HepG2 (cell line): ENCODE results near the gene TMEM240. TPM values are rescaled to one million over a fixed set of nuclear protein-coding genes. Genes with fewer than 3 reads are reported as not detected.

Source experiments
- BCLAF1 ChIP-seq: fragments of 450-650 bp; IDR thresholded peaks from 2 replicates; pipeline ENCODE4 v1.6.1; 2017; ENCODE audit warnings: mild to moderate bottlenecking
- CC2D1A ChIP-seq: sonication (generic); formaldehyde crosslinking; IDR thresholded peaks from 2 replicates; pipeline ENCODE4 v1.8.1; 2023; ENCODE audit warnings: mild to moderate bottlenecking, missing genetic modification reagents
- HBP1 ChIP-seq: IDR thresholded peaks from 2 replicates; pipeline ENCODE4 v1.6.1; 2016; ENCODE audit warnings: low read depth, control low read depth
- REST ChIP-seq, 2 experiments: IDR thresholded peaks; 2 replicates each; pipeline ENCODE4 v1.6.1; 2011 to 2012; ENCODE audit warnings: low read length in 2 of 2, borderline replicate concordance in 1 of 2, low read depth in 1 of 2, mild to moderate bottlenecking in 1 of 2, moderate library complexity in 1 of 2
- SKIL ChIP-seq: sonication (generic); formaldehyde crosslinking; IDR thresholded peaks from 2 replicates; pipeline ENCODE4 v1.8.0; 2022; ENCODE audit warnings: missing genetic modification reagents, mild to moderate bottlenecking, moderate library complexity, borderline replicate concordance
- SP5 ChIP-seq: IDR thresholded peaks from 2 replicates; pipeline ENCODE4 v1.6.1; 2016; ENCODE audit warnings: low read depth, borderline replicate concordance
- ZHX2 ChIP-seq, 2 experiments: sonication (generic) in 1 of 2; formaldehyde crosslinking in 1 of 2; IDR thresholded peaks; 2 replicates each; pipeline versions ENCODE4 v1.6.1 to v1.9.0; 2014 to 2022; ENCODE audit warnings: antibody characterized with exemption in 1 of 2, borderline replicate concordance in 1 of 2, inconsistent platforms in 1 of 2, low read depth in 1 of 2, missing genetic modification reagents in 1 of 2
- ZNF7 ChIP-seq: IDR thresholded peaks from 2 replicates; pipeline ENCODE4 v1.6.1; 2016; ENCODE audit warnings: missing biosample characterization, missing genetic modification reagents
- polyA plus RNA-seq, 8 experiments: library from polyadenylated mRNA; depleted of rRNA in 3 of 8; stranded (reverse) in 7 of 8; unstranded in 1 of 8; fragments of >200 nt; fragmentation: Illumina TruSeq in 4 of 8; extraction: Trizol in 4 of 8; gene quantifications; 2 replicates each; pipeline versions ENCODE4 v1.2.1 to v1.2.3, GENCODE V29; 2011 to 2016; ENCODE audit warnings: low read depth in 4 of 8, missing spikeins in 1 of 8, mixed read lengths in 1 of 8; ENCODE audit not compliant: insufficient read depth in 1 of 8
- total RNA-seq, 5 experiments: library from RNA; depleted of rRNA; stranded (reverse); fragments of >200 nt; fragmentation: Illumina TruSeq; extraction: Trizol; gene quantifications; 2 replicates each; pipeline ENCODE4 v1.2.3, GENCODE V29; 2016; ENCODE audit warnings: low read depth in 1 of 5

Gene TMEM240
- total and polyA plus RNA-seq, 2 of the 13 experiments (the other 11 are each of a cell fraction or from before 2014, with no cell fraction given), result 0.17 TPM; not detected in 1

GRCh38 chr1:1511533-1512285 is 28.7 kb downstream of the TMEM240 start, which contains the start of gene ATAD3A (continued):
- TF ChIP-seq BCLAF1 (no peak), SKIL (CRISPR knock-in tag) (peak; percentile 11; the same call in 1 of the 2 replicates), ZNF7 (CRISPR knock-in tag) (no peak), REST (IDR thresholded peaks at IDR 0.05; ENCODE audit: borderline replicate concordance in 1 of 2, low read depth in 1 of 2, low read length in 2 of 2) (0 out of 4 replicates have a peak, but pooled peaks of 1 of the 2 experiments have one; percentile 50), SP5 (CRISPR knock-in tag) (peak; percentile 50; the same call in 1 of the 2 replicates), ZHX2 (IDR thresholded peaks at IDR 0.05; ENCODE audit: low read depth) (peak; percentile 93), ZHX2 (CRISPR knock-in tag; IDR thresholded peaks at IDR 0.05; ENCODE audit: borderline replicate concordance) (no peak), HBP1 (CRISPR knock-in tag) (peak; percentile 62; the same call in 1 of the 2 replicates), CC2D1A (CRISPR knock-in tag) (no peak)
